ENCODE measurements around the gene CELSR1.

The CELSR1 gene

DNA sequence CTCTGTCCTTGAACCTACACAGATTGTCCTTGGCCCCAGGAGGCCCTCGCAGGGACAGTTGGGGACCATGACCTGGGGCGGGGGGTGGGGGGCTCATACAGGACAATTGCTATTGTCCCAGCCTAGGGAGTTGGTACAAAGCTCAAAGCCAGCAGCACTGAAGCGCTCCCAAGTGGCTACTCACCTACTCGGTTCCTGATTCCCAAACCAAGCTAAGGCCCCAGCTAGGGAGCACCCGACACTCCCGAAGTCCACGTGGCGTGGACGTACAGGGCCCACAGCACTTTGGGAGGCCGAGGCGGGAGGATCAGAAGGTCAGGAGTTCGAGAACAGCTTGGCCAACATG lies 80.6 kb downstream of the CELSR1 start:
- DNase-seq = no peak

DNA sequence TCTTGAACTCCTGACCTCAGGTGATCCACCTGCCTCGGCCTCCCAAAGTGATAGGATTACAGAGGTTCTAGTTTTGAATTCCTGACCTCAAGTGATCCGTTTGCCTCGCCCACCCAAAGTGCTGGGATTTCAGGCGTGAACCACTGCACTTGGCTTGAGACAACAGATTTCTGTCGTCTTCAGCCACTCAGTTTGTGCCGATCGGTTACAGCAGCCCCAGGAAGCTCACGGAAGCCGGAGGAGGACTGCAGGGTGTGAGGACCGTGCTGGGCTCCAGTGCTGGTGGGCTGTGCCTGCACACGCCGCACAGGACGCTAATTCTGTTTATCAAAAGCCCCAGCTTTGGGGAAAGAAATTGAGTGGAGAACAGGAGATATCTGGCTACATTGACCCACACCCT lies 82.0 kb downstream of the CELSR1 start:
- DNase-seq = no peak

DNA sequence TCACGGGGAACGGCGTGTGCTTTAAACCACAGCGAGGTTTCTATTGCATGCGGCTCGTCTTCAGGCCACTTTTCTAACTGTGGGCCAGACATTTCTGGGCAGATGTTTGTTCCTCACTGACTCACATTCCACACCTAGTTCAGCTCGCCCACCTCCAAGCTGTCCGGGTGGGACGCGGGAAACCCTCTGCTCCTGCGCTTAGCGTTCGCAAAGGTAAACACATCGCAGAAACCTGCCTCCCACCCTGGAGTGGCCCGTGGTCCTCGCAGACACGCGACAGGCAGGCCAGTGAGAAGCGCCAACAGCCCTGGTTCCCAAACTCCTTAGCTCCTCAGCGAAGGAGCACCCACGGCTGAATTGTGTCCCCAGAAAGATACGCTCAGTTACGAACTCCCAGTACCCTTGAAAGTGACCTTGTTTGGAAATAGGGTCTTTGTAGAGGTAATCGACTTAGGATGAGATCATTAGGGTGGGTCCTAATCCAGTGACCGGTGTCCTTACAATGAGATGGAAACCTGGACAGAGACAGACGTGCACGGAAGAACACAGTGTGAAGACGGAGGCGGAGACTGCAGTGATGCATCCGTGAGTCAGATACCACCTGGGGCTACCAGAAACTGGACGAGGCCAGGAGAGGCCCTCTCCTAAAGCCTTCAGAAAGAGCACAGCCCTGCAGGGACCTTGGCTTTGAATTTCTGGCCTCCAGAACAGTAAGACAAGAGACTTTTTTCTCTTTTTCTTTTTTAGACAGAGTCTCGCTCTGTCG lies 82.7 kb downstream of the CELSR1 start:
- no peak for DNase-seq

DNA sequence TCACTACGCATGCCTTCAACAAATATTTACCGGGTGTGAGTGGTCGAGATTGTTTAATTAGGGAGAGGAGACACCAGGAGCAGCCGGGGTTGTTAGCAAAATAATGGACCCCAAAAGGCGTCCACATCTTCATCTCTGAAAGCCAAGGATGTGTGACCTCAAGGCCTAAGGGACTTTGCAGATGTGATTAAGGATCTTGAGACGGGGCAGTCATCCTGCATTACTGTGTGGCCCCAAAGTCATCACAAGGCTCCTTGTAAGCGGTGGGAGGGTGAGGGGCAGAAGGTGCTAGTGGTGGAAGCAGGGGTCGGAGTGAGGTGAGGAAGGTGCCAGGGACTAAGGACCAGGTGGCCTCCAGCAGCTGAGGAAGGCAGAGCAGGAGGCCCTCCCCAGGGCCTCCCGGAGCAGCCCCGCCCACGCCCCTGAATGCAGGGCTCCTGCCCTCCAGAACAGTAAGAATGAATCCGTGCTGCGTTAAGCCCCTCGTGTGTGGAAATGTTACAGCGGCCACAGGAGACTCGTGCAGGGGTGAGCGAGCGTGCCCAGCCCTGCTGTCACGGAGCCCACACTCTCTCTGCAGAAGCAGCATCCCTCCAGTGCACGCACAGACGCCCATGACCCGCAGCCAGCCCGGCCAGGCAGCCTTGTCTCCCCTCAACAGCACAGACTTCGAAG lies 83.5 kb downstream of the CELSR1 start:
- DNase-seq = no peak

DNA sequence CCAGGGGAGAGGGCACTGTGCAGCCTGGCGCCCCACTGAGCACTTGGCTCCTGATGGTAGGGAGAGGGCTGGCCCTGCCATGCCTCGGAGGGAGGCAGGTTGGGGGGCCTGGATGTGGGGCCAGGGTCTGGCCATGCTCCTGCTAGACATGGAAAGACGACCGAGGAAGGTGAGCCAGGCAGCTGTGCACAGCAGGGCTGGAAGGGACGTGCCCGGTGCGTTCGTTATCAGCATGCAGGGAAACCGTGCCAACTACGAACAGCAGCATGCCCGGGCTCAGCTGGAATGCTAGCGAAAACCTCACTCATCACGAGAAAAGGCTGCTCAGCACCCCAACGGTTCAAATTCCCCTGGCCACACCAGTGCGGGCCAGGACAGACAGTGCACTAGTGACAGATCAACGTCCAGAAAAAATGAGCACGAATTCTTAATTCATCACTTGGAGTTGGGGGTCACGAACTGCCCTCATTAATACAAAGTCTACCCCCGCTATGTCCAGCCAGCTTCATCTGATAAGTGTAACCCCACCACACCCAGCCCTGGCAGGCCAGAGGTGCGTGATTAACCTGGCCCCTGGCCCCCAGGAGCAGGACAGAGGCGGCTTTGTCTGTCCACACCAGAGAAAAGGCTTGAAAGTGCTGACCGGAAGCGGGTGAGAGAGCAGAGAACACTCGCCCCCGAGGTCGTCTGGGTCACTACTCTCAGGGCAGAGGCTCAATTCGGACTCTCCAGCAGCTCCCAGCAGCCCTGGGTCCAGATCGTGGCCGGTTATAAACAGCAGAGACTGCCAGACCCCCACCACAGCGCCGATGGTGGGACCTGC lies 84.2 kb downstream of the CELSR1 start:
- DNase-seq = no peak

DNA sequence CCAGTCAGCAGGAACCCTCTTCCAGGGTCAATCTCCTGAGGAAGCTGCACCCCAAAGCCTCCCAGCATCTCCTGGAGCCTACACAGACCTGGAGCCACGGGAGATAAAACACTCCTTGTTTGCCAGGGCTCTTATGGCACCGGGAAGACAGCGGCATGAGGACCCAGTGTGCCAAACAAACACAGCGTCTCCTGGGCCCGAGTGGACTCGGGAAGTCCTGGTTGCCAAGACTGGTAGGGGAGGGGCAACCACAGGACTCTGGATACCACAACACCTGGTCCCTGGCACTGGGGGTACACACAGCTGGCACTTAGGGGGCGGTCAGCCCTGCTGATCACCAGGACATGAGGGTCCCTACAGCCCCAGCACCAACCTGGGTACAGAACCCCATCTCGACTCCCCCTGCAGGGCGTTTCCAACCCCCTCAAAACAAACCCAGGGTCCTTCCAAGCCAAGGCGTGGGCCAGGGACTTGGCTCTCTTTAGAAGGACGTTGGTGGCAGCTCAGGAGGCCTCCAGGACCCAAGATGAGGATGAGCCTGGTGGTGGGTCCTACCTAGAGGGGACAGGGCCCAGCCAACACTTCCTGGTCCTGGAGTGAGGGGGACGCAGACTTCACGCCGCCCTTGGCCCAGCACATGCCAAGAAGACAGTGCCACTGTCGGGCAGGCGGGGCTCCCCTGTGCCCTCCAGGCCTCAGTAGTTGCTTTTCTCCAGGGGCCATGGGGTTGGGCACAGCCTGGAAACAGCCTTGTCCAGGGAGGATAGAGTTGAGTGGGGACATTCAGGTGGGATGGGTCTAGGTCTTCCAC lies 85.0 kb downstream of the CELSR1 start:
- no peak for DNase-seq

DNA sequence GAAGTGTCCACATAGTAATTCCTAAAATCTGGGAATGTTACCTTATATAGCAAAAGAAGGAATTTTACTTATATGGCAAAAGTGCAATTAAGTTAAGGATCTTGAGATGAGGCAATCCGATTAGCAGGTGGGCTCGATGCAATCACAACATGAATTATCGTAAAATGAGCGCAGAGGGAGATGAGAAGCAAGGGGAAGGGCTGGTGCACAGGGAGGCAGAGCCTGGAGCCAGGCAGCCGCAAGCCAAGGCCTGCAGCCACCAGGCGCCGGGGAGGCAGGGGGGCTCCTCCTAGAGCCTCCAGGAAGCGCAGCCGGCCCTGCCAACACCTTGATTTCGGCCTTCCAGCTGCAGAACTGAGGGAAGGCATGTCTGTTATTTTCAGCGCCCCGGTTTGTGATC lies 85.7 kb downstream of the CELSR1 start:
- no peak for DNase-seq

DNA sequence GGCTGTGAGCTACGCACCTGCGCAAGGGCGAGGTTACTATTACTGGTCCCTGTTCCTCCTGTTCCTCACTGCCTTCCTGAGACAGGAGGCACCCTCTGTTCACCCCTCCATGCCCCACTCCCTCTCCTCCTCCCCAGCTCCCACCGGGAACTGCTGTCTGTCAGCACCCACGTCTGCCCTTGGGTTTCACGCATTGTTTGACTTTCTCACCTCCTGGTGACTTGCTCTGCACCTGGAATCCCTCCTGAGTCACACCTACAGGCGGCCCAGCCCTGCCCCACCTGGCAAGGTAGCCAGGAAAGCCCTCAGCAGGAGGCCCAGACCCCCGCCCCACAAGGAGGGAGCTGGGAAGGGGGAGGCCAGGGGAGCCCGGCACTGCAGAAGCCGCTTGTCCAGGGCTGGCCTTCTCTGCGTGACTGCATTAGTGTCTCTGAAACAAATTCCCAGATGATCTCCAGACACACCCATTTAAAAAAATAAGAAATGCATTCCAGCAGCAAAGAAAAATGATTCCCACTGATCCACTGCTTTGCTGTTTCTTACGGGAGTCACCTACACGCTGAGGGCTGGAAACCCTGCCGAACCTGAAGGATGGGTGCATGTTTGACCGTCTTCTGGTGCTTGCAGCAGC lies 86.4 kb downstream of the CELSR1 start:
- no peak for DNase-seq

DNA sequence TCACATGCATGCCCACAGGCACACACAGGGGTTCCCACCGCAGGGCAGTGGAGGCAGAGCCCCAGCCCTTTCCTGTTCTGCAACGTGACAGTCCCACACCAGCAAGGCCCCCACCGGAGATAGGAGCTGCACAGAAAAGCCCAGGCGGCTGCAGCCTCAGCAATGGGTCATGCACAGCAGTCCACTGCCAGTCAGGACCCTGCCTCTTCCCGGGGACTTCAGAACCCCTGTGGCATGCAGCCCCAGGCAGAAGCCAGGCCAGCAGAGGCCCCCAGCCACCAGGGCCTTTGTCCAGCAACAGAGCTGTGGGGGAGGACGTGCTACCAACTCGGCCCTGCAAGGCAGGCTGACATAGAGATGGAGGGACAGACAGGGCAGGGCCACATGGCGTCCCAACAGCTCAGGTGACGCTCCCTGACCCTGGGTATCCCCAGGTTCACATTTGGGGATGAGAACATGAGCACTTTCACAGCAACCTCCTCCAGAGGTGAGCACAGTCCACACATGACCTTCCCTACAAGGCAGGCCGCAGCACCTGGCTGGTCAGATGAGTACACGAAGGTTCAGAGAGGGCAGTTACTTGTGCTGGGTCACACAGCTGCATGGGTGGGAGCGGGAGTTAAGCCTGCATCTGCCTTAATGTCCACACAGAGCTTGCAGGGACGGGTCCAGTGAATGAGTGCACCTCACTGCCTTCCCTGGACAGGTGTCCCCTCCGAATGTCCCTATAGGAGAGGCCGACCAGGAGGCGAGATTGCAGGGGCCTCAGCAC lies 87.3 kb downstream of the CELSR1 start:
- DNase-seq = no peak

DNA sequence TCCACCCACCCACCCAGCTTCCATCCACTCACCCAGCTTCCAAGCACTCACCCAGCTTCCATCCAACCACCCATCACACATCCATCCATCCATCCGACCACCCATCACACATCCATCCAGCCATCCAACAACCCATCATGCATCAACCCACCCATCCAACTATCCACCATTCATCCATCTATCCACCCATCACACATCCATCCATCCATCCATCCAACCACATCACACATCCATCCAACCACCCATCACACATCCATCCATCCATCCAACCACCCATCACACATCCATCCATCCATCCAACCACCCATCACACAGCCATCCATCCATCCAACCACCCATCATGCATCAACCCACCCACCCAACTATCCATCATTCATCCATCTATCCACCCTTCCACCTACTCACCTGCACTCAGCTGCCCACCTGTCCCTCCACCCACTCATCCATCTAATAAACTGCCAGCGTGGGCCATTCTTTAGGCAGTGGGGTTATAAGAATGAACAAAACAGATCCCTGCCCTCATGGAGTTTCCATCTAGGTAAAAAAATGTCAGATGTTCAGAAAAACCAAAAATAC lies 88.2 kb downstream of the CELSR1 start:
- DNase-seq = no peak

DNA sequence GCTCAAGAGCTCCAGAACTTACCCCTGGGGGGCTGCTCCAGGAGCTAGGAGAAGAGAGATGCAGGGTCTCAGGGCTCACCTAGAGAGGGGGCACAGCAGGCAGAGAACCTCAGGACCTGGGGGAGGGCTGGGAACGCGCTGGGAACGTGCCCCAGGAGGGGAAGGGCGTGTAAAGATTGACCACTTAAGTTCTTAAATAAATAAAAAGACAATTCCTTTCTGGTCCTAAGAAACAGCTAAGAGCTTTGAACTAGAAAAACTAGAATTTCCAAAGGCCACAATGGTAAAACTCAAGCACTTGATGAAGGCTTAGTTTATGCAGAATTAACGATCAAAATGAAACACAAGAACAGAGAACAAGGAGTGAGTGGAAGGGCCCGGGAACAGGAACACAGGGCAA lies 89.1 kb downstream of the CELSR1 start:
- no peak for DNase-seq

DNA sequence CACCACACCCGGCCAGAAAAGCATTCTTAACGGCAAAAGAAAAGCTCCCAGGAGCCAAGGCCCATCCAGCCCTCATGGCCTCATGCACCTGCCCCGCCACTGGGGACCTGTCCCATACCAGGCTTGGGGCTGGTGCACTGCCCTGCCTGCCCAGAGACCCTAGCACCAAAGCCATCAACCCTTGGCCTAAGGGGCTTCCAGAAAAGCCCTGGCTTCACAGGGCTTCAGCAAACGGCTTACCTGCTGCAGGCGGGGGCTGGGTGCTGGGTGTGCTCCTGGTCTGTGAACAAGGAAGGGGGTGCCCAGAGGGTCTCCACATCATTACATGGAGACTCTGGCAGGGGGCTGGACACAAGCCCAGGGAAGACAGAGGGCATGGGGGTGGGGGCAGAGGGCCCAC lies 89.5 kb downstream of the CELSR1 start:
- DNase-seq = no peak

DNA sequence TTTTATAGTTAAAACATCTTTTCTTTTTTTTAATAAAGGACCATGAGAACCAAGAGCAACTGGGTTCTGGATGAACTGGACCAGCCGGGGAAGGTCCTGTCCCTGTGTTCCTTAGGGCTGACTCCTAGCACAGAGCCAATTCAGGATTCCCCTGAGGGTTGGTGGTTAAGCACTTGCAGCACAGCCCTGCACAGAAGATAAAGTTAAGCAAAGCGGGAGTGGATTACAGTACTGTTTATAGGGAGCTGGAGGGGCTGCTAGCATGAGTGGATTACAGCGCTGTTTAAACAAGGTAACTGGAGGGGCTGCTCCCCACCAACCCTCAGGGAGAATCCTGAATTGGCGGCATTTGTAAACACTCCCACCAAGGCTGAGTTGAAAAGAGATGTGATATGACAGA lies 90.6 kb downstream of the CELSR1 start:
- DNase-seq = no peak

DNA sequence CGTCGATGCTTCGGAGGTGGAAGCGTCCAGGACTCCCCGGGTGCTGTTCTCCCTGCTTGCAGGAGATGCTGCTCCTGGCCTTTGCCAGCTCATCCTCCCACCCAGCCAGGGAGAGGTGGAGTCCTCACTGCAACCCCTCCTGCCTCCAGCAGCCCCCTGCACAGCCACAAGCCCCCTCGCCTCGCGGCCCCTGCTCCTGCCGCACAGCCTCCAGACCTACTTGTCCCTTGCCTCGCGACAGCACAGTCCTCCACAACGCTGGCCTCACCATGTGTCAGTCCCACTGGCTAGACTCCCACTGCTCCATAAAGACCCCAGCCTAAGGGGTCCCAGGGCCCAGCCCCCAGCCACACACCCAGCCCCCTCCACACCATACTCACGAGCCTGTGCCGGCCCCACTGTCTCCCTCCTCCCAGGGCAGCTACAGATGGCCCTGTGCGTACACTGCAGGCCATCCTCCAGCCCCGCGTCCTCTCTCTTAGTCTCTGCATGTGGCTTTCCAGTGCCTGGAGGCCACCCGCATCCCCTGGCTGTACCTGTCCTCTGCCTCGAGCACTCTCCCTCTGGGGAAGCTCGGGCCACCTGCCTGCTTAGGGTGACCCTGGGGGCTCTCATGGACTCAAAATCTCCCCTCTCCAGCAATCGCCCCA lies 91.5 kb downstream of the CELSR1 start:
- DNase-seq = no peak

DNA sequence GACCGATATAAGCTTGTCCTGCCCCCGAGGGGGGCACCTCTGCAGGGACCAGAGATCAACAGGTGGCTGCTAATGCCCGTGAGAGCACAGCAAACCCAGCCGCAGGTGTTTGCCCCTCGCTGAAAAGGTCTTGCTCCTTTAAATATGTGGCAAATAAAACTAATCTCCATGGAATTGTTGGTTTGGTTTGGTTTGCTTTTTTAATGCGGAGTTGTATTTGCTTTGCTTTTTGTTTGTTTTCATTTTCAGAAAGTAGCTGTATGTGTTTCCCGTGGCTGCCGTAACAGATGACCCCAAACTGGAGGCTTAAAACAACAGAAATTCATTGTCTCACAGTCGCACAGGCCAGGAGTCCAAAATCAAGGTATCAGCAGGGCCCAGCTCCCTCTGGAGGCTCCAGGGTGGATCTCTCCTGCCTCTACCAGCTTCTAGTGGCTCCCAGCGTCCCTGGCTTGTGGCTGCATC lies 93.0 kb downstream of the CELSR1 start:
- no peak for DNase-seq

DNA sequence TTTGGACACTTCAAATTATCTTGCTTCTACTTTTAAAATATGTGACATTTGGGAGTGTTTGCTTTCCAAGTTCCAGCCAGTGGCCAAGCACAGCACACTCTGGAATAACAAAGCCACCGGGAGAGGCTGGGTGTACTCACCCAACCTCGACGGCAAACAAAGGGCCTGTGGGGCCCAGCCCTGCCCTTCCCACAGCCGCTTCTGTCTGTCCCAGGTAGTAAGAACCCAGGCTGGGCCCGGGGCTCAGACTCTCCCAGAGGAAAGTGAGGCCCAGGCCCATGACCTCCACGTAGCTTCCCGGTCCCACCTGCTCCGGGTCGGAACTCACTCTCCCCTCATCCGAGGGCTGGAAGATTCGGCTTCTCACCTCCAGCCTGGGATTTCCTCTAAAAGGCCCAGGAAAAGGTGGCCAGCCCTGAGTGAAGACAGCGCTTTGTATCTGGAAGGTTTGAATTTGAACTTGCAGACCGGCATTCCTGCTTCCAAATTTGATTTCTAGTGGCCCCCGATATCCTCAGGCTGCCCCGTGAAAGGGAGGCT lies 93.5 kb downstream of the CELSR1 start:
- DNase-seq = no peak

DNA sequence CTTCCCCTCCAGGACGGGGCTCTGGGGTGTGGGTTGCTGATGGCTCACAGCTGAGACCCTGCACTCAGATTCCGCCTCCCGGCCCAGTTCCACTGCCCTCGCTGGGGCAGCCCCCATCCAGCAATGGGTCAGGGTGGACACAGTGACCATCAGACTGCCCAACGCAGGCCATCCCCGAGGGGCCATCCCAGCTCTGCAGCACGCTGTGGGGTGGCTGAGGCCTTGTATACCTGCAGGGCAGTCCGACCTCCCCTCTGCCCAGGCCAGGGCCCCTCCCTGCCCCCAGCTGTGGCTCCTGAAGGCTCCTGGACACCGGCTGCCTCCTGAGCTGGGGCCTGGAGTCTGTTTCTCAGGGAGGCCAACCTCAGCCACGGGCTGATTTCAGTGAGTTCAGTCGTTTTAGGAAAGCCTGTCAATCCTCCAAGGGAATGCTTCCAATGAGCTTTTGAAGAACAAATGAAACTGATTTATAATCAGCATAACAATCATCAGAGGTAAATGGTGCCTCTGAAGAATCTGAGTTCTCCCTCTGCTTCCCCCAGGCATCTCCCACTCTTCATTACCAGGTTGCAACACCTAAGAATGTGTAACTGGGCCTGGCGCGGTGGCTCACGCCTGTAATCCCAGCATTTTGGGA lies 95.1 kb downstream of the CELSR1 start:
- DNase-seq = no peak

DNA sequence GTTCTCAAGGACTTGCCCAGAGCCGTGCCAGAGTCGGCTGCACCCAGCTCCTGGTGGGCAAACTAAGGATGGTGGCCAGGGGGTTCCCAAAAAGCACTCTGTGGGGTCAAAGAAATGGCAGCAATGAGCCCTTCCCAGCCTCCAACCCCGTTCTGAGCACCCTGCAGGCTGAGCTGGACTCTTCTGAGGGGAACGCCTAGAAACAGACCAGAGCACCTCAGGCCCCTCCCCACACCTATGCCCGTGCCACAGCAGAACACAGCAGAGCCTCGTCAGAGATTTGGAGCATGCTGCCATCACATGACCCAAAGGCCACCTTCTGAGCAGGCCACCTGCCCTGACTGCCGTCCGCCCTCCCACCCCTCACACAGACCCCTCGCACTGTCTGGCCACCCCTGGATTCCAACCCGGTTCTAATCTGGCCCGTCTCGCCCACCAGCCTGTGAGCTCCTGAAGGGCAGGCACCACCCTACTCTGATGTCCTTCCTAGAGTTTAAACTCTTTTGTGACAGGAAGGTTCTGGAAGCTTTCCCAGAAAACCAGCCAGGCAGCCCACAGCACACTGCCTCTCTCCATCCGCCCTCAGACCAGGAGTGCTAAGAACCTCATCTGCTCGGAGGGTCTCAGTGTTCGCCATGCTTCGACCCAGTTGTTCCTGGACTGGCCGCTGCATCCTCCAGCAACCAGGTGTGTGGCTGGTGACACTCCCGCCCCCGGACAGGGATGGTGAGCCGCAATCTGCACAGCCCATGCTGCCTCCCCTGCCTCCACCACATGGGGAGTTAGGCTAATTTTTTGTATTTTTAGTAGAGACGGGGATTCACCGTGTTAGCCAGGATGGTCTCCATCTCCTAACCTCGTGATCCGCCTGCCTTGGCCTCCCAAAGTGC lies 97.6 kb downstream of the CELSR1 start:
- DNase-seq = no peak

DNA sequence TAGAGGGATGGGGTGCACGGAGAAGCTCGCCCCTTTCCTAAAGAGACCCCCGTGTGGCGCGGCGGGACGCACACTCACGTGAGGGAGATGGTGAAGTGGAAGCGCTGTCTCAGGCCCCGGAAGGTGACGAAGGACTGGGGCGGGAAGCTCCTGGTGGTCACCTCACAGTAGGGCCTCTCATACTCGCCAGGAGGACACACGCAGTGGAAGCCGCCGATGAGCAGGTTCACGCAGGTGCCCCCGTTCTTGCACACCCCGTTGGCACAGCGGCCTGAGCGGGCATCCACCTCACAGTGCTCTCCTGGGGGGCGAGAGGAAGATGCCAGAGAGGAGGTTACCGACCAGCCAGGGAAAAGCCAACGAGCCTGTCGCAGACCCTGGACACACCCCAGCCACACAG lies 98.3 kb downstream of the CELSR1 start:
- DNase-seq = no peak
